Prostate gland (tissue), 2 donors: ENCODE measurements around the gene SCAI. TPM values are rescaled to one million over a fixed set of nuclear protein-coding genes. Genes with fewer than 3 reads are reported as not detected.
"Not testable (repeated sequence)": the region's sequence is repeated elsewhere in the genome, so short reads cannot be mapped to it uniquely, and the experiment has no call there.

Source experiments
- DNase-seq: peaks from one replicate; pipeline ENCODE4 v3.0.0-alpha.2; 2019; ENCODE audit warnings: low spot score
- H3K27ac ChIP-seq, 2 donors: fragments of 200-600 bp; sonication (generic); 2 replicates each; pipeline ENCODE4 v1.5.1; 2017 to 2019
- H3K27me3 ChIP-seq: fragments of 200-600 bp; sonication (generic); replicated peaks from 2 replicates; pipeline ENCODE4 v1.5.1; 2019; ENCODE audit not compliant: insufficient read depth
- H3K36me3 ChIP-seq, 2 donors: fragments of 200-600 bp; sonication (generic); 1 replicate in 1 of 2; 2 replicates in 1 of 2; pipeline versions ENCODE4 v1.5.1 to v1.8.1; 2017 to 2019
- H3K4me1 ChIP-seq: fragments of 200-600 bp; sonication (generic); replicated peaks from 2 replicates; pipeline ENCODE4 v1.5.1; 2019
- H3K4me3 ChIP-seq, 2 donors: fragments of 200-600 bp; sonication (generic); 2 replicates each; pipeline ENCODE4 v1.5.1; 2017 to 2019
- H3K9me3 ChIP-seq: fragments of 200-600 bp; sonication (generic); 2 replicates; pipeline ENCODE4 v1.5.1; 2017
- POLR2A ChIP-seq: fragments of 450-650 bp; IDR thresholded peaks from one replicate; pipeline ENCODE4 v1.6.1; 2016; ENCODE audit warnings: antibody characterized with exemption, mild to moderate bottlenecking
- POLR2AphosphoS5 ChIP-seq: sonication (generic); formaldehyde crosslinking; IDR thresholded peaks from one replicate; pipeline ENCODE4 v1.6.1; 2017; ENCODE audit warnings: antibody characterized with exemption
- WGBS: methylation state at CpG from one replicate; pipeline ENCODE4 v1.1.5; 2018; 5-methylcytosine and 5-hydroxymethylcytosine counted together
- intact Hi-C: fragments of 100-400 bp; cut with DNase I; formaldehyde crosslinking; loops from one replicate; pipeline ENCODE4 v1.14.2; 2022
- total RNA-seq, 2 donors: library from RNA; depleted of rRNA; stranded (reverse); fragments of >200 nt; gene quantifications; one replicate each; pipeline ENCODE4 v1.1.0, GENCODE V29; 2016
- TF ChIP-seq, protein P1 (sequence below), 4 experiments: fragments of 200-600 bp in 2 of 4; fragments of 450-650 bp in 2 of 4; sonication (generic) in 2 of 4; IDR thresholded peaks; 1 replicate in 3 of 4; 2 replicates in 1 of 4; pipeline ENCODE4 v1.5.1; 2016 to 2019; ENCODE audit warnings: antibody characterized with exemption in 4 of 4, mild to moderate bottlenecking in 2 of 4, moderate library complexity in 2 of 4

Gene SCAI
- total RNA-seq, 2 donors from 2014 or later = 3.4 to 8.6 TPM

DNA sequence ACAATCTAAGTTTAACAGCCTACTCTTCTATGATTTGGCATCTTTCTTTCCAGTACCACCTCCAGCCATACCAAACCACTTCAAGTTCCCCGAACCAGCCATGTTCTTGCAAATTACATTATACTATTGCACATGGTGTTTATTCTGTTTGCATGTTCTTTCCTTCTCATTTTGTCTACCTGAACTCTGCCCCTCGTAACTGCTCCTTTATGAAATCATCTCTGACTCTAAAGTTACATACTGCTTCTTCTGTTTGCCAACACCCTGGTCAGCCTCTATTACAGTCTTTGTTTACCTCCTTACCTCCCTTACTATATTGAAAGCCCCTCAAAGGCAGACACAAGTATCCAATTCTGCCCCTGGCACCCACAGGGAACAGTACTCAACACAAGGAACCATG lies 40.2 kb upstream of the SCAI start:
- Histone ChIP-seq H3K4me1 (no peaks in the 10 kb centered on the region), H3K36me3 (no peaks in the 10 kb centered on the region), H3K9me3 (no peaks in the 10 kb centered on the region), H3K4me3 (no peak overlapping the region), H3K27me3 (no peaks in the 10 kb centered on the region), H3K27ac (no peak overlapping the region)
- intact Hi-C loops = no loop called here
- TF ChIP-seq POLR2AphosphoS5 (no peak), POLR2A (no peak)
- TF ChIP-seq, protein P1, sequence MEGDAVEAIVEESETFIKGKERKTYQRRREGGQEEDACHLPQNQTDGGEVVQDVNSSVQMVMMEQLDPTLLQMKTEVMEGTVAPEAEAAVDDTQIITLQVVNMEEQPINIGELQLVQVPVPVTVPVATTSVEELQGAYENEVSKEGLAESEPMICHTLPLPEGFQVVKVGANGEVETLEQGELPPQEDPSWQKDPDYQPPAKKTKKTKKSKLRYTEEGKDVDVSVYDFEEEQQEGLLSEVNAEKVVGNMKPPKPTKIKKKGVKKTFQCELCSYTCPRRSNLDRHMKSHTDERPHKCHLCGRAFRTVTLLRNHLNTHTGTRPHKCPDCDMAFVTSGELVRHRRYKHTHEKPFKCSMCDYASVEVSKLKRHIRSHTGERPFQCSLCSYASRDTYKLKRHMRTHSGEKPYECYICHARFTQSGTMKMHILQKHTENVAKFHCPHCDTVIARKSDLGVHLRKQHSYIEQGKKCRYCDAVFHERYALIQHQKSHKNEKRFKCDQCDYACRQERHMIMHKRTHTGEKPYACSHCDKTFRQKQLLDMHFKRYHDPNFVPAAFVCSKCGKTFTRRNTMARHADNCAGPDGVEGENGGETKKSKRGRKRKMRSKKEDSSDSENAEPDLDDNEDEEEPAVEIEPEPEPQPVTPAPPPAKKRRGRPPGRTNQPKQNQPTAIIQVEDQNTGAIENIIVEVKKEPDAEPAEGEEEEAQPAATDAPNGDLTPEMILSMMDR (IDR thresholded peaks at IDR 0.05) = no peak
- 81% methylated on average over 2 of the region's 2 CpGs for WGBS
- no peak for DNase-seq

DNA sequence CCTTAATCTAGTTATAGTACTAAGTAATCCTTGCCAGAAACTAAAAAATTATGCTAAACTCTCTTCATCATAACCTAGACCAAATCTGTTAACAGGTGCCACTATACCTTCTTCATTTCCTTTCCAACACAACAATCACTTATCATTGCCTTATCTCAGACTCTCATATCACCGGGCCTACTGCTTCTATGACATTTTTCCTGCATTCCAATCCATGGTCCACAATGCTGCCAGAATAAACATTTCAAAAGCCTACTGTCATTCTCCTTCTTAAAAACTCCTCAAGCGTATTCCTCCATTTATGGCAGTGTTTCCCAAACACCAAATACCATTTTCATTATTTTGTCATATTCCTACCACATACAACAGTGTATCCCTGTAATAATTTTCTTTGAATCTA lies 39.7 kb upstream of the SCAI start:
- no peak overlapping the region for H3K4me3 ChIP-seq
- no peaks in the 10 kb centered on the region for H3K9me3 ChIP-seq
- intact Hi-C loops = no loop called here
- TF ChIP-seq, protein P1 (IDR thresholded peaks at IDR 0.05) = no peak
- TF ChIP-seq POLR2AphosphoS5 (no peak), POLR2A (no peak)
- 52% methylated on average over 2 of the region's 2 CpGs for WGBS
- H3K4me1 ChIP-seq = no peaks in the 10 kb centered on the region
- no peak overlapping the region for H3K27ac ChIP-seq
- no peaks in the 10 kb centered on the region for H3K36me3 ChIP-seq
- no peak for DNase-seq
- H3K27me3 ChIP-seq = no peaks in the 10 kb centered on the region

DNA sequence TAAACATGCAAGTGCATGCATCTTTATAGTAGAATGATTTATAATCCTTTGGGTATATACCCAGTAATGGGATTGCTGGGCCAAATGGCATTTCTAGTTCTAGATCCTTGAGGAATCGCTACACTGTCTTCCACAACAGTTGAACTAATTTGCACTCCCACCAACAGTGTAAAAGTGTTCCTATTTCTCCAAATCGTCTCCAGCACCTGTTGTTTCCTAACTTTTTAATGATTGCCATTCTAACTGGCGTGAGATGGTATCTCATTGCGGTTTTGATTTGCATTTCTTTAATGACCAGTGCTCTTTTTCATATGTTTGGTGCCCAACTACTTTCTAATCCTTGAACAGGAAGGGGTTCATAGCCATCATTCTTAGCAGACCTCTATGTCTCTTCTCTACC lies 38.4 kb upstream of the SCAI start:
- intact Hi-C loops, H3K27ac ChIP-seq, DNase-seq, H3K4me3 ChIP-seq, H3K9me3 ChIP-seq, H3K4me1 ChIP-seq, H3K36me3 ChIP-seq, H3K27me3 ChIP-seq: not testable (repeated sequence)
- WGBS = 95% methylated on average over 4 of the region's 4 CpGs

DNA sequence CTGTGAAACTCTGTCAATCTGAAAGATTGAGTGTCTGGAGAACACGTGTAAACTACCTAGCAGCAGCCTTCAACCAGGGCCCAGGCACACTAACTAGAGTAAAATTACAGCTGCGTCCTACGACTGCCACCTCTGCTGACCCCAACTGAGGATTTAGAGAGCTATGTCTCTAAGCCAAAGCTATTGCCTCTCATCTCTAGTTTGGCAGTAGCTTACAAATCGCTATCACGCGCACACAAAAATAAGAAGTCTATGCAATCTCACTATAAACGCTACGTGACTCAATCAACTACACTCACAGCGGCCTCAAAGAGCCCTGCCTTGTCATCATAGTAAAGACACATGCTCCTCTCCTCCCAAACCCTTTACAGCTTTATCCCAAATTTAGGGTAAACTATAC lies 37.5 kb upstream of the SCAI start:
- DNase-seq = no peak

DNA sequence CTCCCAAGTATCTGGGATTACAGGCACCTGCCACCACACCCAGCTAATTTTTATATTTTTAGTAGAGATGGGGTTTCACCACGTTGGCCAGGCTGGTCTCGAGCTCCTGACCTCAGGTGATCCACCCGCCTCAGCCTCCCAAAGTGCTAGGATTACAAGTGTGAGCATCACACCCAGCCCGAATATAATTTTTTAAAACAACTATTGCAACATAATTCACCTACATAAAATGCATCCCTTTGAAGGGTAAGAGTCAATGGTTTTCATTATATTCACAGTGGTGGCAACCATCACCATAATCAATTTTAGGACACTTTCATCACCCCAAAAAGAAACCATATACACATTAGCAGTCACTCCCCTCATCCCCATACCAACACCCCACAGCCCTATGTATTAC lies 36.4 kb upstream of the SCAI start:
- H3K27me3 ChIP-seq, H3K9me3 ChIP-seq, H3K27ac ChIP-seq, H3K4me3 ChIP-seq, H3K4me1 ChIP-seq, H3K36me3 ChIP-seq, DNase-seq, intact Hi-C loops: not testable (repeated sequence)
- WGBS = 87% methylated on average over 4 of the region's 4 CpGs

More for the DNA sequence above, 37.5 kb upstream of the SCAI start:
- TF ChIP-seq POLR2A (no peak), POLR2AphosphoS5 (no peak)
- TF ChIP-seq, protein P1 (IDR thresholded peaks at IDR 0.05) = no peak
- intact Hi-C loops = no loop called here
- H3K27ac ChIP-seq = no peak overlapping the region
- H3K9me3 ChIP-seq = no peaks in the 10 kb centered on the region
- no peaks in the 10 kb centered on the region for H3K36me3 ChIP-seq
- no peaks in the 10 kb centered on the region for H3K27me3 ChIP-seq
- H3K4me3 ChIP-seq = no peak overlapping the region
- H3K4me1 ChIP-seq = no peaks in the 10 kb centered on the region
- WGBS = 96% methylated on average over 9 of the region's 9 CpGs

DNA sequence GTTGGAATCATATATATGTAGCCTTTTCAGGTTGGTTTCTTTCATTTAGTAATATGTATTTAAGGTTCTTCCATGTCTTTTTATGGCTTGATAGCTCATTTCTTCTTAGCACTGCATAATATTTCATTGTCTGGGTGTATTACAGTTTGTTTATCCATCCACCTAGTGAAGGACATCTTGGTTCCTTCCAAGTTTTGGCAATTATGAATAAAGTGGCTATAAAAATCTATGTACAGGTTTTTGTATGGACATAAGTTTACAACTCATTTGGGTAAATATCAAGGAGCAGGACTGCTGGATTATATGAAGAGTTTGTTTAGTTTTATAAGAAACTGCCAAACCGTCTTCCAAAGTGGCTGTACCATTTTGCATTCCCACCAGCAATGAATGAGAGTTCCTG lies 34.6 kb upstream of the SCAI start:
- Histone ChIP-seq H3K4me1 (no peaks in the 10 kb centered on the region), H3K36me3 (no peaks in the 10 kb centered on the region), H3K27ac (no peak overlapping the region), H3K27me3 (no peaks in the 10 kb centered on the region), H3K9me3 (no peaks in the 10 kb centered on the region), H3K4me3 (no peak overlapping the region)
- TF ChIP-seq POLR2AphosphoS5 = peak; percentile 36
- no peak for TF ChIP-seq POLR2A
- 50% methylated on average over 1 of the region's 1 CpG for WGBS
- intact Hi-C loops = no loop called here
- DNase-seq = no peak
